Measurements from ENCODE around the gene RBMS3.

RBMS3 gene

GRCh38 chr3:29922992-29923746 is 642.3 kb downstream of the RBMS3 start:
- peak; percentile 5 for DNase-seq

GRCh38 chr3:29924783-29925561 is 644.1 kb downstream of the RBMS3 start:
- DNase-seq, result no peak

- DNase-seq, result no peak
Observed at GRCh38 chr3:29926378-29926777, 645.5 kb downstream of the RBMS3 start.

GRCh38 chr3:29932696-29933325 is 651.9 kb downstream of the RBMS3 start:
- DNase-seq, result no peak

- no peak for DNase-seq
Observed at GRCh38 chr3:29933802-29934490, 653.1 kb downstream of the RBMS3 start.

GRCh38 chr3:29934751-29935150 is 653.9 kb downstream of the RBMS3 start:
- DNase-seq, result no peak

- no peak for DNase-seq
Observed at GRCh38 chr3:29936054-29936453, 655.2 kb downstream of the RBMS3 start.

- no peak for DNase-seq
Observed at GRCh38 chr3:29936766-29937165, 655.9 kb downstream of the RBMS3 start.

GRCh38 chr3:29937185-29937584 is 656.3 kb downstream of the RBMS3 start:
- DNase-seq, result no peak

- no peak for DNase-seq
Observed at GRCh38 chr3:29940759-29941323, 660.0 kb downstream of the RBMS3 start.

- no peak for DNase-seq
Observed at GRCh38 chr3:29942297-29942696, 661.4 kb downstream of the RBMS3 start.

GRCh38 chr3:29949131-29949530 is 668.3 kb downstream of the RBMS3 start:
- DNase-seq, result no peak

- no peak for DNase-seq
Observed at GRCh38 chr3:29949940-29950616, 669.2 kb downstream of the RBMS3 start.

GRCh38 chr3:29952431-29952830 is 671.6 kb downstream of the RBMS3 start:
- DNase-seq, result no peak

- no peak for DNase-seq
Observed at GRCh38 chr3:29955413-29955812, 674.5 kb downstream of the RBMS3 start.

GRCh38 chr3:29958816-29959215 is 677.9 kb downstream of the RBMS3 start:
- DNase-seq, result no peak

GRCh38 chr3:29971895-29972294 is 691.0 kb downstream of the RBMS3 start:
- no peak for DNase-seq

GRCh38 chr3:29972320-29972993 is 691.6 kb downstream of the RBMS3 start:
- no peak for DNase-seq

- no peak for DNase-seq
Observed at GRCh38 chr3:29973763-29974162, 692.9 kb downstream of the RBMS3 start.

GRCh38 chr3:29976871-29977270 is 696.0 kb downstream of the RBMS3 start:
- no peak for DNase-seq

GRCh38 chr3:29977360-29977759 is 696.5 kb downstream of the RBMS3 start:
- DNase-seq, result no peak

- DNase-seq, result no peak
Observed at GRCh38 chr3:29978036-29978435, 697.2 kb downstream of the RBMS3 start.

Measured in NCI-H2029 (cell line).